ENCODE results near the gene NEURL4. TPM values are rescaled to one million over a fixed set of nuclear protein-coding genes. Genes with fewer than 3 reads are reported as not detected.
A peak's percentile ranks its signal among the peaks of the same experiment; 100 is the strongest.

Gene NEURL4
- total RNA-seq, 1 donor from 2014 or later, result 56.7 TPM

GRCh38 chr17:7328009-7328408, 1.1 kb downstream of the NEURL4 start:
- H3K36me3 Mint-ChIP-seq, result peaks cover 9% of the 10 kb centered on the region
- peak overlapping the region; percentile 83 for H3K27ac Mint-ChIP-seq
- TF ChIP-seq CTCF (IDR thresholded peaks at IDR 0.05; ENCODE audit: unreplicated experiment), result no peak
- peaks cover 28% of the 10 kb centered on the region for H3K4me1 Mint-ChIP-seq
- no peaks in the 10 kb centered on the region for H3K27me3 Mint-ChIP-seq (ENCODE audit: low read depth)
- DNase-seq (ENCODE audit: low spot score in 2 of 2, unreplicated experiment in 2 of 2), result no peak
- no peaks in the 10 kb centered on the region for H3K9me3 Mint-ChIP-seq
- H3K4me3 Mint-ChIP-seq, result peak overlapping the region; percentile 89

GRCh38 chr17:7327501-7327900, 1.6 kb downstream of the NEURL4 start:
- H3K27me3 Mint-ChIP-seq (ENCODE audit: low read depth), result no peaks in the 10 kb centered on the region
- no peak for TF ChIP-seq CTCF (IDR thresholded peaks at IDR 0.05; ENCODE audit: unreplicated experiment)

DNA sequence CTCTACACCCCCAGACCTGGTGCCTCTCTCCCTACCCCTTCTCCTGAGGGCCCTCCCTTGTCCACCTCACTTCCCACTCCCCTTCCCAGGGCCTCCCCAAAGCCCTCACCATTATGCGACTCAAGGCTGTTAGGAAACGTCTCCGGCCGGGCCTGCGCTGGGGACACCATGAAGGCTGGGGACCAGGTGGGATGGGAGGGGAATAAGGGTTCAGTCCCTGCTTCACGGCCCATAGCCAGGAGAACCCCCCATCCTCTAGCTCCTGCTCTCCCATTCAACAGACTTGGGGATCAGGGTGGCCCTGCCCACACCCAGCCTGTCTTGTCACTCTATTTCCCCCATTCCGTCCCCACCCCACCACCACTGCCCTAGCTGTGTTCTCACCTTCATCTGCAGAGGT, 2.1 kb downstream of the NEURL4 start:
- Mint-ChIP-seq H3K9me3 (no peaks in the 10 kb centered on the region), H3K27ac (no peak overlapping the region), H3K4me1 (peaks cover 20% of the 10 kb centered on the region), H3K27me3 (ENCODE audit: low read depth) (no peaks in the 10 kb centered on the region), H3K4me3 (no peak overlapping the region), H3K36me3 (peaks cover 9% of the 10 kb centered on the region)
- TF ChIP-seq CTCF (IDR thresholded peaks at IDR 0.05; ENCODE audit: unreplicated experiment), result no peak
- no peak for DNase-seq (ENCODE audit: low spot score in 2 of 2, unreplicated experiment in 2 of 2)

More at GRCh38 chr17:7327501-7327900, 1.6 kb downstream of the NEURL4 start:
- H3K4me1 Mint-ChIP-seq, result peaks cover 24% of the 10 kb centered on the region
- no peak overlapping the region for H3K27ac Mint-ChIP-seq
- H3K9me3 Mint-ChIP-seq, result no peaks in the 10 kb centered on the region
- H3K36me3 Mint-ChIP-seq, result peaks cover 9% of the 10 kb centered on the region
- H3K4me3 Mint-ChIP-seq, result peak overlapping the region; percentile 24
- no peak for DNase-seq (ENCODE audit: low spot score in 2 of 2, unreplicated experiment in 2 of 2)

GRCh38 chr17:7326186-7326585, 2.9 kb downstream of the NEURL4 start:
- Mint-ChIP-seq H3K9me3 (no peaks in the 10 kb centered on the region), H3K4me3 (no peak overlapping the region), H3K36me3 (peaks cover 15% of the 10 kb centered on the region), H3K4me1 (peaks cover 20% of the 10 kb centered on the region), H3K27me3 (ENCODE audit: low read depth) (no peaks in the 10 kb centered on the region), H3K27ac (no peak overlapping the region)
- DNase-seq (ENCODE audit: low spot score in 2 of 2, unreplicated experiment in 2 of 2), result no peak
- no peak for TF ChIP-seq CTCF (IDR thresholded peaks at IDR 0.05; ENCODE audit: unreplicated experiment)

DNA sequence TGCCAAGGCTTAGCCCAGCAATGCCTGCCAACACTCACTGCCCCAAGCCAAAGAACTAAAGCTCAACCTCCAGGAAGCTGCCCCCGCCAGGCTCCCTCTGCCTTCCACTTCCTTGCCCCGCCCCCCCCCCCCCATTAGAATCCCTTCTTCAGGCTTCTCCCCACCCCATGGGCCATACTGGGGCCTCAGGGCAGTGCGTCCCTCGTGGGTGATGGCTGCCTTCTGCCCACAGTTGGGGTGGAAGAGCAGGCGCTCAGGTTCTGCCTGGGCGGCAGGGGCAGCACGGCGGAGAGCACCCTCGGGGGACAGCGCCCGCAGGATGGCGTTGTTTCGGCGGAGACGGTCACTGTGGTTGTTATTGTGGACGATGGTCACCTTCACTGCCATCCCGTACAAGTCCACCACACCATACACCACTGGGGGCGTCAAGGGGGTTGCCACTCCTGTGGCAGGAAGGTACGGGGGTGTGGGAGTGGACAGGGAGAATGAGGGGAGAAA, 4.1 kb downstream of the NEURL4 start:
- no peaks in the 10 kb centered on the region for H3K27me3 Mint-ChIP-seq (ENCODE audit: low read depth)

More for the DNA sequence above, 4.1 kb downstream of the NEURL4 start:
- H3K27ac Mint-ChIP-seq, result no peak overlapping the region
- peaks cover 20% of the 10 kb centered on the region for H3K36me3 Mint-ChIP-seq
- peaks cover 16% of the 10 kb centered on the region for H3K4me1 Mint-ChIP-seq
- no peak overlapping the region for H3K4me3 Mint-ChIP-seq
- TF ChIP-seq CTCF (IDR thresholded peaks at IDR 0.05; ENCODE audit: unreplicated experiment), result no peak
- H3K9me3 Mint-ChIP-seq, result no peaks in the 10 kb centered on the region
- DNase-seq (ENCODE audit: low spot score in 2 of 2, unreplicated experiment in 2 of 2), result no peak
